ENCODE measurements around the gene TBX3. TPM values are rescaled to one million over a fixed set of nuclear protein-coding genes. Genes with fewer than 3 reads are reported as not detected.

TBX3 gene
- polyA plus RNA-seq, 1 of the 3 experiments (the other 2 are of a cell fraction): 10.2 TPM

DNA sequence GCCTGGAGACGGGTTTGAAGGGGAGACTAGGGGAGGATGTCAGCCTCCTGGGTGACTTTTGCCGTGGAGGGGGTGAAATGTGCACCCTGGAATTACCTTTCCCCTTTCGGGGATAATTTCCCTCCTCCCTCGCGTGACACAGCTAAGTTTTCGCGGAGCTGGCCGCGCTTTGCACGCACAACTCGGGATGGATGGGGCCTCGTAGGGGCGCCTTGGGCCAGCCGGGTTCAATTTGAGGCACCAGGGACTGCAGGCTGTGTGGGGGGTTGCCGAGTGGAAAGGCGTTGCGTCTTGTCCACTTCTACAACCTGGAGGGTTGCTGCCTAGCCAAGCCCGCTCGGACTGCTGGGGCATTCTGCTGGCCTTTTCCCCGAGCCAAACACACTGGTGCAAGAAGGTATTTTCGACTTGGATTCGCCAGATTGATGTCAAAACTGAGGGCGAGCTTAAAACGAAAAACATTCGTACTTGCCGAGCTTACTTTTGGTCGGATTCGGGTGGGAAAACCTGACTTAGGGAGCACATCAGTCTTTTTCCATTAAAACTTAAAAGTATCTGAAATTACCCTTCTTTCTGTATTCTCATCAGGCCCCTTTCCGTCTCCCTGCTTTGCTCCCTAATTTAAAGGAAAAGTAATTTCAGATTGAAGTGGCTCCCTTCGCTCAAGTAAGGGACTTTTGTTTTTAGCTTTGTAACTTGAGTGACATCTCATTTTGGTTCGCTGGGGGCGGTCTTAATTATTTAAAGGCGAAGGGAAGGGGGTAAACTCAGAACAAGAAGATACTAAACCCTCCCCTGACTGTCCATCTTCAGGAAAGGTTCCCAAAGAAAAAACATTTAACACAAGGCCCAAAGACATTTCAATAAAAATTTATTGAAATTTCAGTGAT, 14.3 kb downstream of the TBX3 start:
- no peaks in the 10 kb centered on the region for H4K20me1 ChIP-seq (ENCODE audit: insufficient read depth)
- peak; percentile 62 for DNase-seq
- ChIA-PET CTCF (interaction anchor here (0.7 to 11.3 kb wide), 18 partner anchors 9 to 1278 kb away, joined by 3 to 119 read pairs (median 4); partner anchors contain the start of gene TBX3), POLR2A (interaction anchor here (1.1 to 6.8 kb wide), 4 partner anchors 9 to 1086 kb away, joined by 4 to 77 read pairs (median 6); partner anchors contain the start of gene TBX3)
- peaks cover 6% of the 10 kb centered on the region; the same call in 1 of the 2 replicates for H3K79me2 ChIP-seq (ENCODE audit: insufficient read depth)
- 86% methylated on average over 29 of the region's 33 CpGs for WGBS (ENCODE audit: low lambda C conversion rate)
- H3K27ac ChIP-seq (ENCODE audit: low read depth in 2 of 2, low read length in 1 of 2): peak overlapping the region in 1 of 2 experiments; percentile 89; a peak in 3 of 4 replicates
- H3K9me2 ChIP-seq: no peaks in the 10 kb centered on the region
- H3F3A ChIP-seq (replicated peaks; ENCODE audit: insufficient read depth): peaks cover 14% of the 10 kb centered on the region
- TF ChIP-seq CHD2 (IDR thresholded peaks at IDR 0.05; ENCODE audit: low read length, partially characterized antibody) (no peak), POLR2AphosphoS5 (IDR thresholded peaks at IDR 0.05; ENCODE audit: low read depth, low read length) (no peak), MXI1 (IDR thresholded peaks at IDR 0.05; ENCODE audit: low read depth, low read length) (0 out of 2 replicates have a peak, but pooled peaks have one; percentile 18), EZH2phosphoT487 (IDR thresholded peaks at IDR 0.05; ENCODE audit: borderline replicate concordance, low read depth) (no peak), RAD21 (IDR thresholded peaks at IDR 0.05; ENCODE audit: low read length) (no peak)
- TF ChIP-seq, protein P1, sequence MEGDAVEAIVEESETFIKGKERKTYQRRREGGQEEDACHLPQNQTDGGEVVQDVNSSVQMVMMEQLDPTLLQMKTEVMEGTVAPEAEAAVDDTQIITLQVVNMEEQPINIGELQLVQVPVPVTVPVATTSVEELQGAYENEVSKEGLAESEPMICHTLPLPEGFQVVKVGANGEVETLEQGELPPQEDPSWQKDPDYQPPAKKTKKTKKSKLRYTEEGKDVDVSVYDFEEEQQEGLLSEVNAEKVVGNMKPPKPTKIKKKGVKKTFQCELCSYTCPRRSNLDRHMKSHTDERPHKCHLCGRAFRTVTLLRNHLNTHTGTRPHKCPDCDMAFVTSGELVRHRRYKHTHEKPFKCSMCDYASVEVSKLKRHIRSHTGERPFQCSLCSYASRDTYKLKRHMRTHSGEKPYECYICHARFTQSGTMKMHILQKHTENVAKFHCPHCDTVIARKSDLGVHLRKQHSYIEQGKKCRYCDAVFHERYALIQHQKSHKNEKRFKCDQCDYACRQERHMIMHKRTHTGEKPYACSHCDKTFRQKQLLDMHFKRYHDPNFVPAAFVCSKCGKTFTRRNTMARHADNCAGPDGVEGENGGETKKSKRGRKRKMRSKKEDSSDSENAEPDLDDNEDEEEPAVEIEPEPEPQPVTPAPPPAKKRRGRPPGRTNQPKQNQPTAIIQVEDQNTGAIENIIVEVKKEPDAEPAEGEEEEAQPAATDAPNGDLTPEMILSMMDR (IDR thresholded peaks at IDR 0.05): no peak
- H3K36me3 ChIP-seq (replicated peaks in 1 of 2; ENCODE audit: control insufficient read depth in 1 of 2, insufficient read depth in 2 of 2, low read length in 1 of 2): peaks cover 0 to 33% of the 10 kb centered on the region in 2 experiments
- peak overlapping the region in 1 of 2 experiments; percentile 59; a peak in 1 of 4 replicates for H3K4me3 ChIP-seq (ENCODE audit: low read depth in 2 of 2, low read length in 1 of 2)
- peaks cover 0 to 31% of the 10 kb centered on the region in 2 experiments; a peak in 2 of 4 replicates for H3K4me1 ChIP-seq (ENCODE audit: control insufficient read depth in 1 of 2, insufficient read depth in 2 of 2, low read depth in 1 of 2, low read length in 1 of 2)
- H3K9ac ChIP-seq: no peak overlapping the region
- no peak overlapping the region for H3K4me2 ChIP-seq
- H2AFZ ChIP-seq (ENCODE audit: low read depth): no peak overlapping the region
- H3K9me3 ChIP-seq: no peaks in the 10 kb centered on the region
- H3K27me3 ChIP-seq (ENCODE audit: insufficient read depth): no peaks in the 10 kb centered on the region

GRCh38 chr12:114668886-114669288, 15.1 kb downstream of the TBX3 start:
- H3K9ac ChIP-seq: no peak overlapping the region
- H2AFZ ChIP-seq (ENCODE audit: low read depth): no peak overlapping the region
- peak overlapping the region in 1 of 2 experiments; percentile 89; a peak in 2 of 4 replicates for H3K27ac ChIP-seq (ENCODE audit: low read depth in 2 of 2, low read length in 1 of 2)
- H3F3A ChIP-seq (replicated peaks; ENCODE audit: insufficient read depth): peaks cover 14% of the 10 kb centered on the region
- H3K4me1 ChIP-seq (ENCODE audit: control insufficient read depth in 1 of 2, insufficient read depth in 2 of 2, low read depth in 1 of 2, low read length in 1 of 2): peaks cover 0 to 31% of the 10 kb centered on the region in 2 experiments; a peak in 2 of 4 replicates
- no peaks in the 10 kb centered on the region for H3K27me3 ChIP-seq (ENCODE audit: insufficient read depth)
- ChIA-PET POLR2A (interaction anchor here (0.5 to 6.8 kb wide), 5 partner anchors 10 to 786 kb away, joined by 3 to 77 read pairs (median 4); partner anchors contain the start of gene TBX3), CTCF (interaction anchor here (0.5 to 11.3 kb wide), 27 partner anchors 10 to 1278 kb away, joined by 3 to 119 read pairs (median 4); partner anchors contain the start of gene TBX3)
- peak; percentile 86 for DNase-seq
- H3K9me2 ChIP-seq: no peaks in the 10 kb centered on the region
- peaks cover 6% of the 10 kb centered on the region; the same call in 1 of the 2 replicates for H3K79me2 ChIP-seq (ENCODE audit: insufficient read depth)
- no peaks in the 10 kb centered on the region for H4K20me1 ChIP-seq (ENCODE audit: insufficient read depth)
- peak overlapping the region; percentile 87; the same call in 1 of the 2 replicates for H3K4me2 ChIP-seq
- 24% methylated on average over 6 of the region's 20 CpGs for WGBS (ENCODE audit: low lambda C conversion rate)
- peaks cover 0 to 25% of the 10 kb centered on the region in 2 experiments for H3K36me3 ChIP-seq (replicated peaks in 1 of 2; ENCODE audit: control insufficient read depth in 1 of 2, insufficient read depth in 2 of 2, low read length in 1 of 2)
- H3K4me3 ChIP-seq (ENCODE audit: low read depth in 2 of 2, low read length in 1 of 2): peak overlapping the region; percentile 59 to 77; a peak in 3 of 4 replicates
- H3K9me3 ChIP-seq: no peaks in the 10 kb centered on the region
- TF ChIP-seq RXRA (IDR thresholded peaks at IDR 0.05; ENCODE audit: borderline replicate concordance, low read depth): no peak
- TF ChIP-seq, protein P1 (IDR thresholded peaks at IDR 0.05): no peak
- TF ChIP-seq CHD2 (IDR thresholded peaks at IDR 0.05; ENCODE audit: low read length, partially characterized antibody): no peak
- TF ChIP-seq, protein P2, sequence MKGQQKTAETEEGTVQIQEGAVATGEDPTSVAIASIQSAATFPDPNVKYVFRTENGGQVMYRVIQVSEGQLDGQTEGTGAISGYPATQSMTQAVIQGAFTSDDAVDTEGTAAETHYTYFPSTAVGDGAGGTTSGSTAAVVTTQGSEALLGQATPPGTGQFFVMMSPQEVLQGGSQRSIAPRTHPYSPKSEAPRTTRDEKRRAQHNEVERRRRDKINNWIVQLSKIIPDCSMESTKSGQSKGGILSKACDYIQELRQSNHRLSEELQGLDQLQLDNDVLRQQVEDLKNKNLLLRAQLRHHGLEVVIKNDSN (IDR thresholded peaks at IDR 0.05; ENCODE audit: borderline replicate concordance, low read depth): no peak
- TF ChIP-seq EZH2phosphoT487 (IDR thresholded peaks at IDR 0.05; ENCODE audit: borderline replicate concordance, low read depth): no peak
- no peak for TF ChIP-seq USF2 (IDR thresholded peaks at IDR 0.05; ENCODE audit: borderline replicate concordance, low read depth, low read length)
- no peak for TF ChIP-seq FOXM1 (IDR thresholded peaks at IDR 0.05; ENCODE audit: low read depth)
- TF ChIP-seq SIN3A (IDR thresholded peaks at IDR 0.05; ENCODE audit: borderline replicate concordance, low read depth, low read length): no peak
- no peak for TF ChIP-seq TAF1 (IDR thresholded peaks at IDR 0.05; ENCODE audit: borderline replicate concordance, low read depth, low read length)
- no peak for TF ChIP-seq RFX5 (IDR thresholded peaks at IDR 0.05; ENCODE audit: low read length)
- TF ChIP-seq YY1 (IDR thresholded peaks at IDR 0.05; ENCODE audit: low read depth): no peak
- no peak for TF ChIP-seq JUND (IDR thresholded peaks at IDR 0.05)
